HL-60 (cell line): ENCODE data around the gene FANCC. TPM values are rescaled to one million over a fixed set of nuclear protein-coding genes. Genes with fewer than 3 reads are reported as not detected.
A peak's percentile ranks its signal among the peaks of the same experiment; 100 is the strongest.

ENCODE experiments used
- DNase-seq, 2 experiments: peaks; one replicate each; pipeline ENCODE4 v3.0.0-alpha.2; 2010 to 2020; ENCODE audit warnings: low read depth in 1 of 2, low spot score in 1 of 2
- H3K27ac ChIP-seq: fragments of 250-450 bp; sonication (Bioruptor Pico); replicated peaks from 2 replicates; pipeline ENCODE4 v1.5.1; 2020; ENCODE audit warnings: mild to moderate bottlenecking, moderate library complexity
- H3K27me3 ChIP-seq: fragments of 250-450 bp; sonication (Bioruptor Pico); 2 replicates; pipeline ENCODE4 v1.5.1; 2021; ENCODE audit warnings: mild to moderate bottlenecking, moderate library complexity; ENCODE audit not compliant: insufficient read depth, poor library complexity, severe bottlenecking
- H3K4me3 ChIP-seq: replicated peaks from 2 replicates; pipeline ENCODE4 v1.5.1; 2011; ENCODE audit warnings: mild to moderate bottlenecking, control low read depth, low read length; ENCODE audit not compliant: insufficient read depth
- CTCF ChIP-seq: IDR thresholded peaks from one replicate; pipeline ENCODE4 v1.5.1; 2011; ENCODE audit warnings: low read length, control low read depth, inconsistent platforms; ENCODE audit not compliant: insufficient read depth
- GABPA ChIP-seq: IDR thresholded peaks from 2 replicates; pipeline ENCODE4 v1.6.1; 2012; ENCODE audit warnings: low read depth
- POLR2AphosphoS5 ChIP-seq: IDR thresholded peaks from 2 replicates; pipeline ENCODE4 v1.6.1; 2012; ENCODE audit warnings: low read depth
- REST ChIP-seq: IDR thresholded peaks from 2 replicates; pipeline ENCODE4 v1.6.1; 2012; ENCODE audit warnings: low read depth; ENCODE audit not compliant: insufficient replicate concordance
- SPI1 ChIP-seq: IDR thresholded peaks from 2 replicates; pipeline ENCODE4 v1.6.1; 2012; ENCODE audit warnings: low read depth, mild to moderate bottlenecking, borderline replicate concordance
- microRNA-seq: library from miRNA; unstranded; fragments of <30 nt; microRNA quantifications from one replicate; pipeline ENCODE4, GENCODE V29; 2018

FANCC gene

GRCh38 chr9:95053611-95054570 lies 263.6 kb downstream of the FANCC start:
- Histone ChIP-seq H3K27ac (no peak overlapping the region), H3K4me3 (no peak overlapping the region), H3K27me3 (no peaks in the 10 kb centered on the region)
- TF ChIP-seq SPI1 (no peak), CTCF (no peak), REST (no peak)
- no peak for DNase-seq

GRCh38 chr9:95049761-95050160 lies 267.7 kb downstream of the FANCC start:
- H3K27ac ChIP-seq: no peak overlapping the region
- no peaks in the 10 kb centered on the region for H3K27me3 ChIP-seq
- no peak overlapping the region for H3K4me3 ChIP-seq
- DNase-seq: no peak
- TF ChIP-seq REST (no peak), SPI1 (no peak), GABPA (no peak), POLR2AphosphoS5 (no peak), CTCF (no peak)

Small RNA genes lying within 50 kb of the gene (microRNA-seq; reads per million reads assigned to microRNA genes)
- gene MIR23B (1,115 reads per million, percentile 88 among the genes with 10 or more reads in this experiment), gene MIR24-1 (not detected), gene MIR27B (1,920 reads per million, percentile 91 among the genes with 10 or more reads in this experiment), gene MIR3074 (not detected), gene MIR6081 (not detected)
